ENCODE results near the gene ZMIZ1.
A peak's percentile ranks its signal among the peaks of the same experiment; 100 is the strongest.

Gene ZMIZ1

GRCh38 chr10:79082035-79082373 lies 13.2 kb downstream of the ZMIZ1 start:
- no peak for DNase-seq (ENCODE audit: low spot score)

- no peak for DNase-seq (ENCODE audit: low spot score)
These were observed 14.1 kb downstream of the ZMIZ1 start for GRCh38 chr10:79082631-79083596.

- DNase-seq (ENCODE audit: low spot score), result peak; percentile 25
These were observed 15.5 kb downstream of the ZMIZ1 start for GRCh38 chr10:79084012-79084971.

- DNase-seq (ENCODE audit: low spot score), result no peak
These were observed 16.3 kb downstream of the ZMIZ1 start for GRCh38 chr10:79084972-79085597.

GRCh38 chr10:79086822-79087221 lies 18.1 kb downstream of the ZMIZ1 start:
- DNase-seq (ENCODE audit: low spot score), result no peak

- DNase-seq (ENCODE audit: low spot score), result no peak
These were observed 19.0 kb downstream of the ZMIZ1 start for GRCh38 chr10:79087721-79088120.

- no peak for DNase-seq (ENCODE audit: low spot score)
These were observed 19.4 kb downstream of the ZMIZ1 start for GRCh38 chr10:79088176-79088575.

- no peak for DNase-seq (ENCODE audit: low spot score)
These were observed 20.0 kb downstream of the ZMIZ1 start for GRCh38 chr10:79088613-79089355.

GRCh38 chr10:79089632-79090031 lies 20.9 kb downstream of the ZMIZ1 start:
- DNase-seq (ENCODE audit: low spot score), result no peak

- DNase-seq (ENCODE audit: low spot score), result no peak
These were observed 21.5 kb downstream of the ZMIZ1 start for GRCh38 chr10:79090134-79090803.

GRCh38 chr10:79092292-79092896 lies 23.6 kb downstream of the ZMIZ1 start:
- DNase-seq (ENCODE audit: low spot score), result no peak

GRCh38 chr10:79093658-79094411 lies 25.1 kb downstream of the ZMIZ1 start:
- DNase-seq (ENCODE audit: low spot score), result no peak

GRCh38 chr10:79094412-79095175 lies 25.8 kb downstream of the ZMIZ1 start:
- DNase-seq (ENCODE audit: low spot score), result no peak

GRCh38 chr10:79095316-79095715 lies 26.6 kb downstream of the ZMIZ1 start:
- DNase-seq (ENCODE audit: low spot score), result no peak

GRCh38 chr10:79096514-79096913 lies 27.7 kb downstream of the ZMIZ1 start:
- DNase-seq (ENCODE audit: low spot score), result no peak

- no peak for DNase-seq (ENCODE audit: low spot score)
These were observed 28.5 kb downstream of the ZMIZ1 start for GRCh38 chr10:79097021-79097872.

- DNase-seq (ENCODE audit: low spot score), result no peak
These were observed 29.3 kb downstream of the ZMIZ1 start for GRCh38 chr10:79098061-79098460.

- no peak for DNase-seq (ENCODE audit: low spot score)
These were observed 29.8 kb downstream of the ZMIZ1 start for GRCh38 chr10:79098596-79099015.

Measured in CD4-positive, alpha-beta T cell treated with Interleukin-15 for 4 hours (primary cell).